HG02885 (cell line): Measurements from ENCODE around the gene KIF18A.

Source experiments
- ATAC-seq: cut with Tn5 transposase; IDR thresholded peaks from one replicate; pipeline ENCODE4 v1.9.1; 2021; ENCODE audit warnings: mild to moderate bottlenecking; ENCODE audit not compliant: unreplicated experiment, poor library complexity

Gene KIF18A

GRCh38 chr11:27972522-27973170 lies 135.3 kb downstream of the KIF18A start:
- ATAC-seq = no peak

GRCh38 chr11:27971171-27971570 lies 136.8 kb downstream of the KIF18A start:
- ATAC-seq = no peak
